Activated CD8-positive, alpha-beta memory T cell treated with anti-CD3 and anti-CD28 coated beads, Interleukin-2, amount 50 U/mL, for 48 hours (primary cell): ENCODE data around the gene SERPINB10.

ENCODE experiments used
- DNase-seq: peaks from one replicate; pipeline ENCODE4 v3.0.0-alpha.2; 2020

The SERPINB10 gene

GRCh38 chr18:63951302-63951705 lies 43.5 kb downstream of the SERPINB10 start:
- DNase-seq = no peak

DNA sequence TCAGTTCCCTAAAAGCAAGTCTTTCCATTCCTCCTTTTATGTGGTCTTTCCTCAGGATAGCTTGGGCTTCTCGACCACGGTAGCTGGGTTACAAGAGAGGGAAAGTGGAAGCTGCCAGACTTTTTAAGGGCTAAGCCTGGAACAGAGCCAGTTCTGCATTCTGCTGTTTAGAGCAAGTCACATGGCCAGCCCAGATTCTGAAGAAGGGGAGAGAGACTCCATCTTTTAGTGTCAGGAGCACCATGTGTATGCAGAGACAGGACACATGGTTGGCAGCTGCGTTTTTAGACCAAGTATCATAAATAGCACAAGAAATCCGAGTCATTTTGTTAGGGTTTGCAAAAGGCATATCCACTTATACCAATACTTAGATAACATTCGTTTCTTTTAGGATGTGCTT lies 46.1 kb downstream of the SERPINB10 start:
- no peak for DNase-seq

- no peak for DNase-seq
These were observed 49.0 kb downstream of the SERPINB10 start for GRCh38 chr18:63956755-63957154.

DNA sequence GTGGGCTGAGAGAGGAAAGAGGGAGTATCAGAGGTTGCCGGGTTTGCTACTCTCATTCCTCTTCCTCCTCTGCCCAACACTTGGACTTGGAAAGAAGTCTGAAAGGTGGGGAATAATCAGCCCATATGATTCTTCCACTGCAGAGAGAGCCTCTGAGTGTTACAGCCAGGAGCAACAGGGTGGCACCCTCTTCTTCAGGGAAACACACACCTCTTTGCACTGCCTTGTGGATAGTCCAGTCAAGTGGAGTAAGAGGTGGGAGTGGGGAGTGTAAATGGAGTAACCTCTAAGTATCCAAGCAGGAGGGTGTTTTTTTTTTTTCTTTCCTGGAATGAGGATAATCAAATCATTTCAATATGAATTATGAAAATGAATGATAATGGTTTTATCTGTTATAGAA lies 53.1 kb downstream of the SERPINB10 start:
- no peak for DNase-seq

GRCh38 chr18:63961435-63961980 lies 53.8 kb downstream of the SERPINB10 start:
- no peak for DNase-seq

DNA sequence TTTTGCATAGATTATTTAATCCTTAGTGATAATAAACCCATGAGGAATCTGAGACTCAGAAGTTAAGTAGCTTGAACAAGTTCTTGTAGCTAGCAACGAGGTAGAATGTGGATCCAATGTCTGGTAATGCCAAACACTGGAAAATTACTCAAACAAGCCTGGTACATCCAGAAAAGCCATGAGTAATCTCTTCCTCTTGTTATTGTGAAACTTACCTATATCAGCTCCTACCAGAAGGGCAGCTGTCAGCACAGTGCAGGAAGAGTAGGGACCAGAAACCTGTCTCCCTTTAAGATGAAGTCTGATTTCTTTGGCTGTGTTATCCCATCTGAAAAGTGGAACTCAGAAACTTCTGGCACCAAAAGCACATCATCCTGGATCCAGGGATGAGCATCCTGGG lies 54.4 kb downstream of the SERPINB10 start:
- no peak for DNase-seq

DNA sequence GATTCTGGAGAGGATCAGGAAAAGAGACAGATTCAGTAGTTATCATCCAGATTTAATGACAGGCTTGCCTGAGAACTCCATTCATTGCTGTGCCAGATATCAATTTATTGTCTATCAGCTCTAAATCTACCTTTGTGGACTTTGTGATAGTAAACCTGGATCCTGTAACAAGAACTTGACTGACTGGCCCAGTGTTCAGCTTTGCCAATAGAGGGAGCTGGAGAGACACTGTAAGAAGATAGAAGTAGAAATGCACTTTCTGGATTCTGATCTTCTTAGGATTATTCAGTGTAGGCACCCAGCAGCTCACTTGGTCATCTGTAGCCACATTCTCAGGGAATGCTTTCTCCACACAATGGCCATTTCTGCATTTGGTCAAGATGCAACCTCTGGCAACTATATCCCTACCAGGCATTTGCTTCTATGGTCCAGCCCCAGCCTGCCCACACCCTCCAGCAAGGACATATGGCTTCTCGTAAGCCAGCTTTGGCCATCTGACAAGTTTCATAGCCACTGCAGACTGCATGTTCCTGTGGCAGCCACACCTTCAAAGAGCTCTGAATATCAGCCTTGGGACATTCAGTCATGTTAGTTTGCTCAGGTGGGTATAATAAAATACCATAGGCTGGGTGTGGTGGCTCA lies 56.0 kb downstream of the SERPINB10 start:
- no peak for DNase-seq

GRCh38 chr18:63964908-63965307 lies 57.1 kb downstream of the SERPINB10 start:
- no peak for DNase-seq

GRCh38 chr18:63965716-63966330 lies 58.1 kb downstream of the SERPINB10 start:
- no peak for DNase-seq

- DNase-seq = peak; percentile 85
These were observed 62.4 kb downstream of the SERPINB10 start, which contains the start of gene SERPINB8 for GRCh38 chr18:63969942-63970808. SERPINB8 (plus strand) TSS chr18:63970081; CDS start chr18:63978309, 8,228 bp downstream.

DNA sequence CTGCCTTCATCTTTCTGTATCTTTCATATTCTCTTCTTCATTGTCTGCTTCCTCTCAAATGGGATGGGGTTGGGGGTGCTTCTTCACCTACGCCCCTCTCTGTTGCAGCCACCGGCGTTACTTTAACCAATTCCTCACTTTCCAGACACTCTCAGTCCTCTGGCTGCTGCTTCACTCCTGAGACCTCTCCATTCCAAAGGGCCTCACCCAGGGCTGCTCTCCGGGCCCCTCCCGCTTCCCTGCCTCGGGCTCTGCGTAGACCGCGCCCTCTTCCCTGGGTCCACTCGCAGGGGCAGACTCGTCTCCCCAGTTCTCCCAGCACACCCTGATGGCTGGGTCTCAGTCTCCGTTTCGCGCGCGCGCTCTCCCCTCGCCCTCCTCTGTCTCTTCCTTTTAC lies 63.0 kb downstream of the SERPINB10 start:
- no peak for DNase-seq

DNA sequence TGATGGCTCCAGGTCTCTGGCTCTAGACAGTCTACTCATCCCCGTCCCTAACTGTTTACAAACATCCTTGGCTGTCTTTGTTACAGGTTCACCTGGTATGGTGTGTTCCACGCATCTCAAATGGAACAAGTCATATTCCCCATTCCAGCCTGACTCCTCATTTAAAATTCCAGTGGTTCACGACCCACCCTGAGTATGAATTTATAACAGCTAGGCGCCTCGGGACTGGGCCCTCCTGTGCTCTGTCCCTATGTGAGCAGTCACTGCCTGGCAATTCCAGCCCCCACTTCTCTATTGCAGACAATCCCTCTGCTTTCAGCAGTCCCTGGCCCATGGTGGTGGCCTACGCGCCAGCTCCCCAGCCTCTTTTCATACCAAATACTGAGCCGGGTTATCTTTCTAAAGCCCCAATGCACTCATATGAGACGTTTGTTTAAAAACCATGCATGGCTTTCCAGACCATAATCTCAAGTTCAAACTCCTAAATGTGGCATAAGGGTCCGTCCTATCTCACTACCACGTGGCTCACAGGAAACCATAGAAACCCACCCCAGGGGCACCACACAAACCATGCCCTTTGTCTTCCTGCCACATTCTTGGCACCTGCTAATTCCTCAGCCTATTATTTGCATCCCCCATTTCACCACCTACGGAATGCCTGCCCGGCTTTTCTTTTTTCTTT lies 63.7 kb downstream of the SERPINB10 start:
- no peak for DNase-seq

DNA sequence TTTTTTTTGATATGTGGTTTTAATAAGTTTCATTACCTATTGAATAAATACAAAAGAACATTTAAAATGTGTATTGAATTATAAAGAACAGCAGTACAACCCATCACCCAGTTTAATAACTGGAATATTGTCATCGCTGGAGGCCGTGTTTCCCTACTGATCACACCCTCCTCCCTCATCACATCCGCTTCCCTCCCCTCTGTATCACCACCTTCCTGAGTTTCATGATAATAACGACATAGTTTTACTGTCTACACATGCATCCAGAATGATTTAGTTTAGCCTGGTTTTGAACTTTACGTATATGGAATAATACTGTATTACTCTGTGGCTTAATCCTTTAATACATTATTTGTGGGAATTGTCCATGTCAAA lies 64.2 kb downstream of the SERPINB10 start:
- no peak for DNase-seq

DNA sequence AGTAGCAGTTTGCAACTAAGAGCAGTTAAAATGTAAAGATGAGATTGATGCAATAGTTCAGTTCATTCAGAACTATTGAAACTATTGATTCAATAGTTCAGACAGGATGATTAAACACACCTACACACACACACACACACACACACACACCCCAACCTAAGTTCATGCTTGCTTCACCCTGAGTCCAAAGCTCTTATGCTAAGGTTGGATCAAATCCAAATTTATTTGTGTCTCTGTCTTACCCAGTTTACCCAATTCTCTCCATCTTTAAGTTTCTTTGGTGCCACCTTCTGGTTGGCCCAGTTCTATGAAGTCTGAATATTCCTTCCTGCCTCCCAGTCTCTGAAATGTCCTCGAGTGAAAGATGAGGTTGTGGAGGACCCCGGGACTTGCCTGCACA lies 67.2 kb downstream of the SERPINB10 start:
- DNase-seq = no peak

- DNase-seq = no peak
These were observed 67.9 kb downstream of the SERPINB10 start for GRCh38 chr18:63975628-63976027.

DNA sequence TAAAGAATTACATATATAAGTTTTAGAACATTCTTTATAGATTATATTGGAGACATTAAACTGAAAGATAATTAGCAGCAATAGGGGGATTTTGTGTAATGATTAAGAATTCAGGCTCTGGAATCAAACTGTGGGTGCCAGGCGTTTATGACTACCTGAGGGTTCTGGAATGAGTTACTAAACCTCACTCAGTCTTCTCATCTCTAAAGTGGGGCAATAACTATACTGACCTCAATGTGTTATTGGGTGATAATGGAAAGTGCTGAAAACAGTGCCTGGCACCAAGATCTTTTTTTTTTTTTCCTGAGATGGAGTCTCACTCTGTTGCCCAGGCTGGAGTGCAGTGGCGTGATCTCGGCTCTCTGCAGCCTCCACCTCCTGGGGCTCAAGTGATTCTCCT lies 69.3 kb downstream of the SERPINB10 start:
- no peak for DNase-seq

- DNase-seq = no peak
These were observed 71.7 kb downstream of the SERPINB10 start for GRCh38 chr18:63979409-63979920.

- no peak for DNase-seq
These were observed 72.3 kb downstream of the SERPINB10 start for GRCh38 chr18:63980027-63980426.

GRCh38 chr18:63980896-63981460 lies 73.2 kb downstream of the SERPINB10 start:
- no peak for DNase-seq

DNA sequence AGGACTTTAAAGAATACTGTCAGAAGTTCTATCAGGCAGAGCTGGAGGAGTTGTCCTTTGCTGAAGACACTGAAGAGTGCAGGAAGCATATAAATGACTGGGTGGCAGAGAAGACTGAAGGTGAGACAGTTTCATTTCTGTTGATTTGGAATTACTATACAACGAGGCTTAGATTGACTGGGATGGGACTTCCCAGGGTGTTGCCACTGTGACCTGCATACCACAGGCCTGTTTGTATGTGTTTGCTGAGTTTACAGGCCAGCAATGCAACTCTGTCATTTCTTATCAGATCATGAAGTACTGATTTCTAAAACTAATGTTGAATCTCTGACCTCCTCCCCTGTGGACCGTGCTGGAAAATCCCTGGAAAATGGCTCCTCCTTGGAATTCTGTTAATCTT lies 74.0 kb downstream of the SERPINB10 start:
- no peak for DNase-seq

DNA sequence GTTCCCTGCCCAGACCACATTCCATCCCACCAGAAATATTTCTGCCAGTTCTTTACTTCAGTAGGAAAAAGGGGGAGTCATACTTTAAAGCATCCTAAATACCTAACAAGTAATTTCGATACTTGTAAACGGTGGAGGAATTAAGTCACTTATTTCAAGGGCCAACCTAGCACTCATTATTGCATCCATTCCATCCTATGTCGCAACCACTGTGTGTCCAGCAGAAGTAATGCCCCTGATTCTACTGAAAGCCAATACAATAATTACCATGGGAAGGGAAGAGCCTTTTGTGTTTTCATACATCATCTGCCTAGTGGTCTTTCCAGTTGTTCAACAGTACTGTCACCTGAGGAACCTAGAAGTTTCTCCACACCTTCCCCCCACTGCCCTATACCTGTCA lies 74.6 kb downstream of the SERPINB10 start:
- DNase-seq = no peak
